Activated naive CD8-positive, alpha-beta T cell treated with anti-CD3 and anti-CD28 coated beads, Interleukin-2, amount 50 U/mL, for 24 hours (primary cell): ENCODE results near the gene POLQ.
A peak's percentile ranks its signal among the peaks of the same experiment; 100 is the strongest.
"Not testable (repeated sequence)": the region's sequence is repeated elsewhere in the genome, so short reads cannot be mapped to it uniquely, and the experiment has no call there.

Source experiments
- ATAC-seq: fragments of 150-1000 bp; cut with Tn5 transposase; one replicate; pipeline ENCODE4 v1.10.0; 2021
- DNase-seq: peaks from one replicate; pipeline ENCODE4 v3.0.0; 2021
- H3K27ac Mint-ChIP-seq: one replicate; pipeline ENCODE4 v1.8.0; 2021; ENCODE audit warnings: mild to moderate bottlenecking, mixed read lengths
- H3K27me3 Mint-ChIP-seq: one replicate; pipeline ENCODE4 v1.8.0; 2021; ENCODE audit warnings: mixed read lengths
- H3K36me3 Mint-ChIP-seq: one replicate; pipeline ENCODE4 v1.8.0; 2021; ENCODE audit warnings: low read depth, mixed read lengths
- H3K4me1 Mint-ChIP-seq: one replicate; pipeline ENCODE4 v1.8.0; 2021; ENCODE audit warnings: mixed read lengths
- H3K4me3 Mint-ChIP-seq: one replicate; pipeline ENCODE4 v1.8.0; 2021; ENCODE audit warnings: mild to moderate bottlenecking, moderate library complexity, mixed read lengths
- H3K9me3 Mint-ChIP-seq: one replicate; pipeline ENCODE4 v1.8.0; 2021; ENCODE audit warnings: mixed read lengths

POLQ gene

GRCh38 chr3:121424549-121424948 lies 121.2 kb downstream of the POLQ start:
- Mint-ChIP-seq H3K36me3 (peaks cover 28% of the 10 kb centered on the region), H3K9me3 (no peaks in the 10 kb centered on the region), H3K27me3 (no peaks in the 10 kb centered on the region), H3K4me3 (no peak overlapping the region), H3K4me1 (no peaks in the 10 kb centered on the region), H3K27ac (no peak overlapping the region)
- ATAC-seq (no peak), DNase-seq (no peak)

- H3K36me3 Mint-ChIP-seq: peaks cover 6% of the 10 kb centered on the region
- no peak for DNase-seq
- ATAC-seq: no peak
- no peak overlapping the region for H3K27ac Mint-ChIP-seq
- H3K9me3 Mint-ChIP-seq: no peaks in the 10 kb centered on the region
- no peaks in the 10 kb centered on the region for H3K27me3 Mint-ChIP-seq
- peaks cover 9% of the 10 kb centered on the region for H3K4me1 Mint-ChIP-seq
- H3K4me3 Mint-ChIP-seq: no peak overlapping the region
Measured at GRCh38 chr3:121418182-121418581, 127.6 kb downstream of the POLQ start.

GRCh38 chr3:121414924-121415323 lies 130.9 kb downstream of the POLQ start:
- Mint-ChIP-seq H3K9me3 (no peaks in the 10 kb centered on the region), H3K27ac (no peak overlapping the region), H3K4me1 (peaks cover 11% of the 10 kb centered on the region), H3K4me3 (no peak overlapping the region), H3K36me3 (peaks cover 6% of the 10 kb centered on the region), H3K27me3 (peaks cover 3% of the 10 kb centered on the region)
- ATAC-seq (peak; percentile 52), DNase-seq (no peak)

GRCh38 chr3:121411523-121411922 lies 134.3 kb downstream of the POLQ start:
- ATAC-seq (no peak), DNase-seq (no peak)
- no peak overlapping the region for H3K4me3 Mint-ChIP-seq
- H3K4me1 Mint-ChIP-seq: peaks cover 16% of the 10 kb centered on the region
- H3K9me3 Mint-ChIP-seq: no peaks in the 10 kb centered on the region
- no peak overlapping the region for H3K27ac Mint-ChIP-seq
- H3K27me3 Mint-ChIP-seq: peaks cover 11% of the 10 kb centered on the region
- no peaks in the 10 kb centered on the region for H3K36me3 Mint-ChIP-seq

- ATAC-seq (no peak), DNase-seq (no peak)
- Mint-ChIP-seq H3K9me3 (no peaks in the 10 kb centered on the region), H3K4me3 (no peak overlapping the region), H3K27me3 (peaks cover 8% of the 10 kb centered on the region), H3K36me3 (no peaks in the 10 kb centered on the region), H3K4me1 (peaks cover 7% of the 10 kb centered on the region), H3K27ac (no peak overlapping the region)
Measured at GRCh38 chr3:121405631-121406030, 140.2 kb downstream of the POLQ start.

GRCh38 chr3:121399820-121400219 lies 146.0 kb downstream of the POLQ start:
- no peaks in the 10 kb centered on the region for H3K9me3 Mint-ChIP-seq
- no peak overlapping the region for H3K27ac Mint-ChIP-seq
- no peak for ATAC-seq
- no peaks in the 10 kb centered on the region for H3K4me1 Mint-ChIP-seq
- H3K27me3 Mint-ChIP-seq: peaks cover 8% of the 10 kb centered on the region
- H3K36me3 Mint-ChIP-seq: no peaks in the 10 kb centered on the region
- no peak overlapping the region for H3K4me3 Mint-ChIP-seq
- DNase-seq: no peak

- not testable (repeated sequence) for H3K27ac Mint-ChIP-seq, H3K4me3 Mint-ChIP-seq, DNase-seq, H3K4me1 Mint-ChIP-seq, H3K36me3 Mint-ChIP-seq, ATAC-seq, H3K9me3 Mint-ChIP-seq
- peaks cover 17% of the 10 kb centered on the region for H3K27me3 Mint-ChIP-seq
Measured at GRCh38 chr3:121398051-121398450, 147.7 kb downstream of the POLQ start.

- not testable (repeated sequence) for ATAC-seq, DNase-seq, H3K36me3 Mint-ChIP-seq, H3K4me1 Mint-ChIP-seq, H3K9me3 Mint-ChIP-seq, H3K27ac Mint-ChIP-seq, H3K4me3 Mint-ChIP-seq
- peaks cover 17% of the 10 kb centered on the region for H3K27me3 Mint-ChIP-seq
Measured at GRCh38 chr3:121395967-121396366, 149.8 kb downstream of the POLQ start.

GRCh38 chr3:121388308-121388707 lies 157.5 kb downstream of the POLQ start:
- DNase-seq, ATAC-seq, H3K9me3 Mint-ChIP-seq, H3K4me1 Mint-ChIP-seq, H3K27ac Mint-ChIP-seq, H3K36me3 Mint-ChIP-seq, H3K27me3 Mint-ChIP-seq, H3K4me3 Mint-ChIP-seq: not testable (repeated sequence)
